Loucy (cell line): Measurements from ENCODE around the gene KRTAP21-3.

Experiments used
- EZH2phosphoT487 ChIP-seq: fragments of 200-600 bp; IDR thresholded peaks from 2 replicates; pipeline ENCODE4 v1.6.1; 2018; ENCODE audit warnings: antibody characterized with exemption, mild to moderate bottlenecking, moderate library complexity, borderline replicate concordance
- TF ChIP-seq, protein P1 (sequence below): fragments of 200-600 bp; sonication (generic); conservative IDR thresholded peaks from 2 replicates; pipeline ENCODE4 v1.5.1; 2014; ENCODE audit warnings: mild to moderate bottlenecking, antibody characterized with exemption, low read length

DNA sequence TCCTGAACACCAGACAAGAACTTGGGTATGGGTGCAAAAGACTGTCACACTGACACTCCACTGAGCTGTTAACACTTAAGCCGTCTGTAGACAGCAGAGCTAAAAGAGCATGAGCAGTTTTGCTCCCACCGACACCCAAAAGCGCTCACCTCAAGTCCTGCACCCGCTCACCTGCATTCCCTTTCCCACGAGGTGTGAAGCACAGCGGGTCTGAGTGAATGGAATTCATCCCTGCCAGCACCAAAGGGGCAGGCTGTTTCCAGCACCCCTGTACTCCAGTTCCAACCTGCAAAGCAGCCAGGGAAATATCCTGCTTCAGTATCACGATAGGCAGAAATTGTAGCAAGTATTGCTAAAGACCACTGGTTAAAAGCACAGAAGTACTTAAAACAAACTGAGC lies 28.8 kb downstream of the KRTAP21-3 start:
- TF ChIP-seq, protein P1, sequence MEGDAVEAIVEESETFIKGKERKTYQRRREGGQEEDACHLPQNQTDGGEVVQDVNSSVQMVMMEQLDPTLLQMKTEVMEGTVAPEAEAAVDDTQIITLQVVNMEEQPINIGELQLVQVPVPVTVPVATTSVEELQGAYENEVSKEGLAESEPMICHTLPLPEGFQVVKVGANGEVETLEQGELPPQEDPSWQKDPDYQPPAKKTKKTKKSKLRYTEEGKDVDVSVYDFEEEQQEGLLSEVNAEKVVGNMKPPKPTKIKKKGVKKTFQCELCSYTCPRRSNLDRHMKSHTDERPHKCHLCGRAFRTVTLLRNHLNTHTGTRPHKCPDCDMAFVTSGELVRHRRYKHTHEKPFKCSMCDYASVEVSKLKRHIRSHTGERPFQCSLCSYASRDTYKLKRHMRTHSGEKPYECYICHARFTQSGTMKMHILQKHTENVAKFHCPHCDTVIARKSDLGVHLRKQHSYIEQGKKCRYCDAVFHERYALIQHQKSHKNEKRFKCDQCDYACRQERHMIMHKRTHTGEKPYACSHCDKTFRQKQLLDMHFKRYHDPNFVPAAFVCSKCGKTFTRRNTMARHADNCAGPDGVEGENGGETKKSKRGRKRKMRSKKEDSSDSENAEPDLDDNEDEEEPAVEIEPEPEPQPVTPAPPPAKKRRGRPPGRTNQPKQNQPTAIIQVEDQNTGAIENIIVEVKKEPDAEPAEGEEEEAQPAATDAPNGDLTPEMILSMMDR = no peak
- no peak for TF ChIP-seq EZH2phosphoT487
